Measurements from ENCODE around the gene ORMDL3.

ORMDL3 gene

DNA sequence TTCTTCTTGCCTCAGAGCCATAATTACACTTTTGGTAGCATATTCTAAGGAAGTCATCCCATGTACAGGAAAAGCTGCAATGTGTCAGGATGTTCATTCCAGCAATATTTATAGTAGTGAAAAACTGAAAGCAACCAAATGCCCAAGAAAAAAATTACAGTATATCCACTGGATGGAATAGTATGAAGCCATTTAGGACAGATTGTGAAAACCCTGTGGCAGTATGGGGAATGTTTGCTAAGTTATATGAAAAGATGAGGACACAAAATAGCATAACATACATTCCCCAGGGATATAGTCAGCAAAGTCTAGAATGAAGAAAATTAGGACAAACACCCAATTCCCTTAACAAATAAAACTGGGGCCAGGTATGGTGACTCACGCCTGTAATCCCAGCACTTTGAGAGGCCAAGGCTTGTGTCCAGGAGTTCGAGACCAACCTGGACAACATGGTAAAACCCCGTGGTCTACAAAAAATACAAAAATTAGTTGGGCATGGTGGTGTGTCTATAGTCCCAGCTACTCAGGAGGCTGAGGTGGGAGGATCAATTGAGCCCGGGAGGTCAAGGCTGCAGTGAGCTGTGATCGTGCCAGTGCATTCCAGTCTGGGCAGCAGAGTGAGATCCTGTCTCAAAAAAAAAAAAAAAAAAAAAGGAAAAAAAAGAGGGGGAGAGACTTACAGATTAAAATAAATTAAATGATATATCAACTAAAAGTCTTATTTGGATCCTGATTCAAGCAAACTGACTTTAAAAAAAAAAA is 2.4 kb upstream of the ORMDL3 start:
- no peaks in the 10 kb centered on the region for H3K9me3 ChIP-seq (ENCODE audit: insufficient read depth, low read length, severe bottlenecking)
- H4K20me1 ChIP-seq (ENCODE audit: insufficient read depth, low read length), result peaks cover 18% of the 10 kb centered on the region
- DNase-seq, result no peak
- H3K4me3 ChIP-seq (ENCODE audit: low read depth in 1 of 2, low read length in 2 of 2), result no peak overlapping the region
- H3K27ac ChIP-seq (ENCODE audit: low read length), result no peak overlapping the region
- no peak for ATAC-seq (ENCODE audit: insufficient read depth, low read depth)
- H3K4me1 ChIP-seq (ENCODE audit: insufficient read depth, low read length), result peaks cover 35% of the 10 kb centered on the region
- peaks cover 5% of the 10 kb centered on the region; the same call in 1 of the 2 replicates for H3K36me3 ChIP-seq (ENCODE audit: insufficient read depth, low read length)
- TF ChIP-seq, protein P1, sequence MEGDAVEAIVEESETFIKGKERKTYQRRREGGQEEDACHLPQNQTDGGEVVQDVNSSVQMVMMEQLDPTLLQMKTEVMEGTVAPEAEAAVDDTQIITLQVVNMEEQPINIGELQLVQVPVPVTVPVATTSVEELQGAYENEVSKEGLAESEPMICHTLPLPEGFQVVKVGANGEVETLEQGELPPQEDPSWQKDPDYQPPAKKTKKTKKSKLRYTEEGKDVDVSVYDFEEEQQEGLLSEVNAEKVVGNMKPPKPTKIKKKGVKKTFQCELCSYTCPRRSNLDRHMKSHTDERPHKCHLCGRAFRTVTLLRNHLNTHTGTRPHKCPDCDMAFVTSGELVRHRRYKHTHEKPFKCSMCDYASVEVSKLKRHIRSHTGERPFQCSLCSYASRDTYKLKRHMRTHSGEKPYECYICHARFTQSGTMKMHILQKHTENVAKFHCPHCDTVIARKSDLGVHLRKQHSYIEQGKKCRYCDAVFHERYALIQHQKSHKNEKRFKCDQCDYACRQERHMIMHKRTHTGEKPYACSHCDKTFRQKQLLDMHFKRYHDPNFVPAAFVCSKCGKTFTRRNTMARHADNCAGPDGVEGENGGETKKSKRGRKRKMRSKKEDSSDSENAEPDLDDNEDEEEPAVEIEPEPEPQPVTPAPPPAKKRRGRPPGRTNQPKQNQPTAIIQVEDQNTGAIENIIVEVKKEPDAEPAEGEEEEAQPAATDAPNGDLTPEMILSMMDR (IDR thresholded peaks at IDR 0.05; ENCODE audit: borderline replicate concordance, extremely low read depth, low read length, poor library complexity, severe bottlenecking), result no peak
- TF ChIP-seq EZH2 (IDR thresholded peaks at IDR 0.05; ENCODE audit: borderline replicate concordance, low read depth, low read length, severe bottlenecking), result no peak
- H3K27me3 ChIP-seq (ENCODE audit: insufficient read depth, low read length, poor library complexity), result no peaks in the 10 kb centered on the region
- H3K79me2 ChIP-seq (ENCODE audit: insufficient read depth, low read length), result peaks cover 34% of the 10 kb centered on the region
- H3K4me2 ChIP-seq (ENCODE audit: insufficient read depth, low read length), result no peak overlapping the region
- H2AFZ ChIP-seq (ENCODE audit: low read depth, low read length), result no peak overlapping the region
- no peak overlapping the region for H3K9ac ChIP-seq (ENCODE audit: low read depth, low read length)

DNA sequence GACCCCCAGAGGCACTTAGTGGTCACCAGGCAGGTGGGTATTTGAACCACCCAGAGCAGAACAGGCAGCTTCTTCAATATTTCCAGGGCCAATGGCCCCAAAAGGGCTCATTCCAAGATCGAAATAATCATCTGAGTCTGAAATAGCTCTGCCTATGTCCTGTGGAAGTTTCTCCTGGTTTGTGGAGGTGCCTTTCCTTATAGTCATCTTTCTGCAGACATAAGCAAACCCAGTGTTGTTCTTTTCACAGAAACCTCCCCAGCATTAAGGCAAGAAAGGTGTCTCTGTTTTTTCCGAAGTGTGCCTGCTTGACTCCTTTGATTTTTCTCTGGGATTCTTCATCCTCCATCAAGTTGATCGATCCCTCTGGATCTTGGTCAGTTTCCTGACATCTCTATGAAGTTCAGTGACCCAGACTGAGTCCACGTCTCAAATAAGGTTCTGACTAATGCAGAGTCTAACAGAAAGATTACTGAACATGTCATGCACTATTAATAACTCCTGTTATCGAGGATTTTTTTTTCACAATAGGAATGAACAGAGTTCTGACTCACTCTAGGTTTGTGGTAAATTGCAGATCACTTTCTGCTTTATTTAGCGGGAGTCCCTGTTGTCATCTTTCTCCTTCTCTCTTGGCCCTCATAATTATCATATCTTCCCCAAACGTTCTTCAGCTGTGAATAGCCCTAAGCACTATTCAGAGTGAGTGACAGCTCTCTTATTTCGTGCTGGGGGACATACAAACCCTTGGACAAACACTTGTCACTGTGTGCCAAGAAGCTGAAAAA is 1.7 kb upstream of the ORMDL3 start:
- peaks cover 13% of the 10 kb centered on the region for H3K36me3 ChIP-seq (ENCODE audit: insufficient read depth, low read length)
- peak overlapping the region in 1 of 2 experiments; percentile 97; a peak in 2 of 4 replicates for H3K4me3 ChIP-seq (ENCODE audit: low read depth in 1 of 2, low read length in 2 of 2)
- no peak overlapping the region for H2AFZ ChIP-seq (ENCODE audit: low read depth, low read length)
- no peaks in the 10 kb centered on the region for H3K9me3 ChIP-seq (ENCODE audit: insufficient read depth, low read length, severe bottlenecking)
- peak overlapping the region; percentile 83; the same call in 1 of the 2 replicates for H3K9ac ChIP-seq (ENCODE audit: low read depth, low read length)
- H4K20me1 ChIP-seq (ENCODE audit: insufficient read depth, low read length), result peaks cover 26% of the 10 kb centered on the region
- peak overlapping the region; percentile 88; the same call in 1 of the 2 replicates for H3K27ac ChIP-seq (ENCODE audit: low read length)
- H3K4me2 ChIP-seq (ENCODE audit: insufficient read depth, low read length), result peak overlapping the region; percentile 97
- TF ChIP-seq EZH2 (IDR thresholded peaks at IDR 0.05; ENCODE audit: borderline replicate concordance, low read depth, low read length, severe bottlenecking), result no peak
- ATAC-seq (ENCODE audit: insufficient read depth, low read depth) (no peak), DNase-seq (no peak)
- peaks cover 42% of the 10 kb centered on the region for H3K79me2 ChIP-seq (ENCODE audit: insufficient read depth, low read length)
- H3K27me3 ChIP-seq (ENCODE audit: insufficient read depth, low read length, poor library complexity), result no peaks in the 10 kb centered on the region
- H3K4me1 ChIP-seq (ENCODE audit: insufficient read depth, low read length), result peaks cover 41% of the 10 kb centered on the region

DNA sequence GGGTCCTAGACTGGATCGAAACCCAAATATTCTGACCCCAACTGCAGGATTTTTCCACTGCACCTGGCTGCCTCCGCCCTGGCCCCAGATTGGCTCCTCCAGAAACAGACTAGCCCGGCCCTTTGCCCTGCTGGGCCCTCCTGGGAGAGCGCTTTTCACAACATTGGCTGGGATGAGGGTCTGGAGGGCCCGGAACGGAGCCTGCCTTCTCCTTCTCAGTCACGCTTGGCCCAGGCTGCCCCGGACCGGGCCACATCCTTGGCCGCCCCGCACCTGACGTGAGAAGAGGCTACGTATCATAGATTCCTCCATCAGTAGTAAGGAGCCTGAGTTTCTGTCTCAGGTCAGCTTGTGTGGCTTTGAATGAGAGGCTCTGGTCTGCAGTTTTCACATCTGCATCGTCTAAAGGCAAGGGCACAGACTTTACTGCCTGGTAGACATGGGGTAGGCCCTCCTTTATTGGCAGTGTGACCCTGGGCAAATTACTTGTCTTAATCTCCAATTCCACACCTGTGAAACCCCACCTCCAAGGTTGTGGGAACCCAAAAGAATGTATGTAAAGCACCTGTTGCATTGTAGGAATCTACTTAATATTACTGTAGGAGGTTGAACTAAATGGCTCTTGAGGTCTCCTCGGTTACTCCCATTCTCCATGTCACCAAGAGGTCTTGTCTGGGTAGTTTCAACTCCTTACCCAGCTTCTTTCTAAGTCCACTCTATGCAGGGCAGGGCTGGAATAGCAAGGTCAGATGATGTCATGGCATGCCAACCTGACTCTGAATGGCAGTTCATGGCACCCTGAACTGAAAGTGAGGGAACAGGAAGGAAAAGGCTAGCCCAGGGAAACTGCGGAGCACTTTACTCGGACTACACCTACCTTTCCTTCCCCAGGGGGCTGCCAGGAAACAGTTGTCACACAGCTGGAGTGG is 792 bp upstream of the ORMDL3 start:
- Histone ChIP-seq H3K36me3 (ENCODE audit: insufficient read depth, low read length) (peaks cover 22% of the 10 kb centered on the region), H3K27ac (ENCODE audit: low read length) (peak overlapping the region; percentile 88), H3K27me3 (ENCODE audit: insufficient read depth, low read length, poor library complexity) (no peaks in the 10 kb centered on the region), H3K4me1 (ENCODE audit: insufficient read depth, low read length) (peaks cover 41% of the 10 kb centered on the region), H3K79me2 (ENCODE audit: insufficient read depth, low read length) (peaks cover 50% of the 10 kb centered on the region), H4K20me1 (ENCODE audit: insufficient read depth, low read length) (peaks cover 34% of the 10 kb centered on the region), H3K9ac (ENCODE audit: low read depth, low read length) (peak overlapping the region; percentile 83), H3K9me3 (ENCODE audit: insufficient read depth, low read length, severe bottlenecking) (no peaks in the 10 kb centered on the region), H3K4me3 (ENCODE audit: low read depth in 1 of 2, low read length in 2 of 2) (peak overlapping the region; percentile 90 to 97), H2AFZ (ENCODE audit: low read depth, low read length) (peak overlapping the region; percentile 100), H3K4me2 (ENCODE audit: insufficient read depth, low read length) (peak overlapping the region; percentile 97)
- TF ChIP-seq EZH2 (IDR thresholded peaks at IDR 0.05; ENCODE audit: borderline replicate concordance, low read depth, low read length, severe bottlenecking), result no peak
- TF ChIP-seq, protein P1 (IDR thresholded peaks at IDR 0.05; ENCODE audit: borderline replicate concordance, extremely low read depth, low read length, poor library complexity, severe bottlenecking), result no peak
- ATAC-seq (ENCODE audit: insufficient read depth, low read depth) (peak; percentile 6), DNase-seq (no peak)

Data from DND-41 (cell line).